AG04450 (cell line): Measurements from ENCODE around the gene CNOT3. TPM values are rescaled to one million over a fixed set of nuclear protein-coding genes. Genes with fewer than 3 reads are reported as not detected.

Source experiments
- CTCF ChIA-PET: fragments of 300-600, 350-600 bp; formaldehyde crosslinking; extraction: SDS; loops from one replicate; lab custom pipeline; 2022; ENCODE audit warnings: antibody characterized with exemption, inconsistent platforms; lab: Charles Lee
- POLR2A ChIA-PET: fragments of 350-600 bp; formaldehyde crosslinking; extraction: SDS; loops from one replicate; lab custom pipeline; 2021; ENCODE audit warnings: antibody characterized with exemption, inconsistent platforms; lab: Yijun Ruan, JAX
- DNase-seq: peaks from one replicate; pipeline ENCODE4 v3.0.0-alpha.2; 2011; ENCODE audit warnings: low read depth, low spot score
- H3K27ac ChIP-seq: one replicate; pipeline ENCODE4 v1.5.1; 2012; ENCODE audit warnings: low read depth, low read length, control low read depth
- H3K27me3 ChIP-seq: one replicate; pipeline ENCODE4 v1.6.0; 2012; ENCODE audit warnings: low read length; ENCODE audit not compliant: control insufficient read depth, insufficient read depth
- H3K4me3 ChIP-seq: 2 replicates; pipeline ENCODE4 v1.5.1; 2011; ENCODE audit warnings: mild to moderate bottlenecking, low read depth, low read length, control low read depth
- H3K9me3 ChIP-seq: 2 replicates; pipeline ENCODE4 v1.5.1; 2012; ENCODE audit warnings: low read length; ENCODE audit not compliant: control insufficient read depth, insufficient read depth
- CTCF ChIP-seq: IDR thresholded peaks from 2 replicates; pipeline ENCODE4 v1.5.1; 2011; ENCODE audit warnings: low read depth, low read length, control low read depth, inconsistent platforms
- polyA plus RNA-seq: library from polyadenylated mRNA; depleted of rRNA; stranded (reverse); fragments of >200 nt; gene quantifications from 2 replicates; pipeline ENCODE4 v1.2.3, GENCODE V29; 2011

CNOT3 gene
- polyA plus RNA-seq, 1 experiment: 9.9 TPM

GRCh38 chr19:54136086-54136863 is 1.3 kb upstream of the CNOT3 start:
- Histone ChIP-seq H3K27me3 (peaks cover 3% of the 10 kb centered on the region), H3K9me3 (peaks cover 4% of the 10 kb centered on the region), H3K4me3 (peak overlapping the region; percentile 77), H3K27ac (peak overlapping the region; percentile 65)
- TF ChIP-seq CTCF: no peak
- DNase-seq: no peak
- POLR2A ChIA-PET: interaction anchor here (0.8 to 3.9 kb wide), 12 partner anchors 11 to 313 kb away, joined by 3 to 23 read pairs (median 6); partner anchors contain the start of genes LENG1, LENG8, MBOAT7 and MYADM
- CTCF ChIA-PET: interaction anchor here (1.0 to 1.2 kb wide), 3 partner anchors 105 to 343 kb away, joined by 3 to 4 read pairs (median 3); no protein-coding TSS in a partner anchor

- peaks cover 3% of the 10 kb centered on the region for H3K27me3 ChIP-seq
- peaks cover 4% of the 10 kb centered on the region for H3K9me3 ChIP-seq
- peak; percentile 100 for DNase-seq
- ChIA-PET POLR2A (interaction anchor here (0.5 to 3.9 kb wide), 20 partner anchors 11 to 312 kb away, joined by 3 to 23 read pairs (median 5); partner anchors contain the start of genes LENG1, LENG8, MBOAT7 and MYADM), CTCF (interaction anchor here (0.5 to 1.4 kb wide), 5 partner anchors 22 to 1516 kb away, joined by 3 to 6 read pairs (median 4); partner anchors contain the start of gene LENG1)
- peak overlapping the region; percentile 65 for H3K27ac ChIP-seq
- no peak for TF ChIP-seq CTCF
- H3K4me3 ChIP-seq: peak overlapping the region; percentile 77
Observed at GRCh38 chr19:54136864-54137698, 481 bp upstream of the CNOT3 start.

- H3K4me3 ChIP-seq: peak overlapping the region; percentile 73
- POLR2A ChIA-PET: interaction anchor here (0.7 to 3.9 kb wide), 2 partner anchors 22 to 52 kb away, joined by 3 to 23 read pairs; partner anchors contain the start of genes MBOAT7 and TSEN34
- peaks cover 2% of the 10 kb centered on the region for H3K9me3 ChIP-seq
- no peak overlapping the region for H3K27ac ChIP-seq
- peaks cover under 1% of the 10 kb centered on the region for H3K27me3 ChIP-seq
- DNase-seq: no peak
- CTCF ChIA-PET: no interaction called here
- no peak for TF ChIP-seq CTCF
Observed at GRCh38 chr19:54138489-54139256, 1.1 kb downstream of the CNOT3 start.

- Histone ChIP-seq H3K27me3 (no peaks in the 10 kb centered on the region), H3K4me3 (no peak overlapping the region), H3K9me3 (no peaks in the 10 kb centered on the region; the same call in 1 of the 2 replicates), H3K27ac (no peak overlapping the region)
- CTCF ChIA-PET: no interaction called here
- TF ChIP-seq CTCF: no peak
- POLR2A ChIA-PET: no interaction called here
- DNase-seq: no peak
Observed at GRCh38 chr19:54141356-54141755, 3.8 kb downstream of the CNOT3 start.
